Nephron (organoid): ENCODE data around the gene HCLS1.

Experiments
- H3K27ac Mint-ChIP-seq, 3 experiments: 2 replicates each; pipeline ENCODE4 v1.8.0; 2020; ENCODE audit warnings: mixed read lengths in 3 of 3, mild to moderate bottlenecking in 2 of 3, moderate library complexity in 1 of 3
- H3K27me3 Mint-ChIP-seq: 2 replicates; pipeline ENCODE4 v1.8.0; 2021; ENCODE audit warnings: low read depth, mild to moderate bottlenecking, moderate library complexity, mixed read lengths
- H3K36me3 Mint-ChIP-seq: 2 replicates; pipeline ENCODE4 v1.8.0; 2020; ENCODE audit warnings: low read depth, mixed read lengths
- H3K4me1 Mint-ChIP-seq: 2 replicates; pipeline ENCODE4 v1.8.0; 2020; ENCODE audit warnings: mixed read lengths
- H3K4me3 Mint-ChIP-seq, 3 experiments: 2 replicates each; pipeline ENCODE4 v1.8.0; 2020; ENCODE audit warnings: mild to moderate bottlenecking in 3 of 3, mixed read lengths in 3 of 3, moderate library complexity in 2 of 3
- H3K9me3 Mint-ChIP-seq: 2 replicates; pipeline ENCODE4 v1.8.0; 2020; ENCODE audit warnings: mixed read lengths
- TF ChIP-seq, protein P1 (sequence below), 3 experiments: fragments of 200-600 bp; sonication (generic); IDR thresholded peaks; one replicate each; pipeline ENCODE4 v1.5.0; 2021; ENCODE audit warnings: antibody characterized with exemption in 3 of 3; ENCODE audit not compliant: unreplicated experiment in 3 of 3

HCLS1 gene

DNA sequence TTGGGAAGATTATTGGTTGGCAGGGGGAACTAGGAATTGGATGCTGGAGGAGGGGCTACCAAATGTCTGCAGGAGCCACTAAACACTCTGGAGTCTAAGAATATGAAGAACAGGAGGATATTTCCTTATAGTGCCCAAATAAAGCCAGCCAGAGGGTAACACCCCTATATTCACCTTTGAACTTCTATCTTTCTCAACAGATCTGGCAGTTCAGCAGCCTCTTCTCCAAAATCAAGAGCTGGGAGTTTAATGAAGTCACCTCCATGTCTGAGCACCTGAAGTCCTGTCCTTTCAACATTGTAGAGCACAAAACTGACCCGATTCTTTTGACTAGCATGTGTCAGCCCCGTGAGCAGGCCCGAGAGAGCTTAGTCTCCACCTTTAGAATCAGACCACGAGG is 34.2 kb downstream of the HCLS1 start:
- no peaks in the 10 kb centered on the region for H3K9me3 Mint-ChIP-seq
- H3K27me3 Mint-ChIP-seq = no peaks in the 10 kb centered on the region
- H3K4me1 Mint-ChIP-seq = no peaks in the 10 kb centered on the region
- H3K4me3 Mint-ChIP-seq = no peak overlapping the region
- TF ChIP-seq, protein P1, sequence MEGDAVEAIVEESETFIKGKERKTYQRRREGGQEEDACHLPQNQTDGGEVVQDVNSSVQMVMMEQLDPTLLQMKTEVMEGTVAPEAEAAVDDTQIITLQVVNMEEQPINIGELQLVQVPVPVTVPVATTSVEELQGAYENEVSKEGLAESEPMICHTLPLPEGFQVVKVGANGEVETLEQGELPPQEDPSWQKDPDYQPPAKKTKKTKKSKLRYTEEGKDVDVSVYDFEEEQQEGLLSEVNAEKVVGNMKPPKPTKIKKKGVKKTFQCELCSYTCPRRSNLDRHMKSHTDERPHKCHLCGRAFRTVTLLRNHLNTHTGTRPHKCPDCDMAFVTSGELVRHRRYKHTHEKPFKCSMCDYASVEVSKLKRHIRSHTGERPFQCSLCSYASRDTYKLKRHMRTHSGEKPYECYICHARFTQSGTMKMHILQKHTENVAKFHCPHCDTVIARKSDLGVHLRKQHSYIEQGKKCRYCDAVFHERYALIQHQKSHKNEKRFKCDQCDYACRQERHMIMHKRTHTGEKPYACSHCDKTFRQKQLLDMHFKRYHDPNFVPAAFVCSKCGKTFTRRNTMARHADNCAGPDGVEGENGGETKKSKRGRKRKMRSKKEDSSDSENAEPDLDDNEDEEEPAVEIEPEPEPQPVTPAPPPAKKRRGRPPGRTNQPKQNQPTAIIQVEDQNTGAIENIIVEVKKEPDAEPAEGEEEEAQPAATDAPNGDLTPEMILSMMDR (IDR thresholded peaks at IDR 0.05; ENCODE audit: unreplicated experiment in 3 of 3) = no peak
- no peaks in the 10 kb centered on the region for H3K36me3 Mint-ChIP-seq
- H3K27ac Mint-ChIP-seq = no peak overlapping the region

DNA sequence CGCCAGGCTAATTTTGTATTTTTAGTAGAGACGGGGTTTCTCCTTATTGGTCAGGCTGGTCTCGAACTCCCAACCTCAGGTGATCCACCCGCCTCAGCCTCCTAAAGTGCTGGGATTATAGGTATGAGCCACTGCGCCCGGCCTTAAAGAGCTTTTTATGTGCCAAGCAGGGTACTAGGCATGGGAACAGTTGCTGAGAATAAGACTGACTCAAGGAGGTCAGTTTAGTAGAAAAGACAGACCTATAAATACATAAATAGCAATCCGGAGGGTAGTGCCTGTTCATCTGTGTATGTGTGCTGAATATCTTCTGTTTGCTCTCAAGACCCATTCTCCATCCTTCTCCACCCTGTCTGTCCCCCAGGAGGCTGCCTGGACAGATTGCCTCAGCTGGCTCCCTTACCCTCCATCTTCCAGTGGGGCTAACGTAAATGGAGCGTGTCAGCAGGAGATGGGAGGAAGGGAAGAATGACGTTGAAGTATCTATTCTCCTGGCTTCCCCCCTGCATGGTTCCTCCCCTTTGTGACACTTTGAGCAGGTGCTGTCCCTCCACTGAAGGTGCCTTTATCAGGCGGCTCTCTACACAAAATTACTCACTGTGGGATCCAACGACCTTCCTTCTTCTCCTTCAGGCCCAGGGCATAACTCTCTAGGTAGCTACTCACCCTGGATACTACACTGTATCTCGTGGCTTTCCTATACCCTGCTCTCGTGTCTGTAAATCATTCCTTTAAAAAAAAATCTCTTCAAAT is 36.4 kb downstream of the HCLS1 start:
- TF ChIP-seq, protein P1 (IDR thresholded peaks at IDR 0.05; ENCODE audit: unreplicated experiment in 3 of 3) = no peak
- Mint-ChIP-seq H3K9me3 (no peaks in the 10 kb centered on the region), H3K36me3 (no peaks in the 10 kb centered on the region), H3K27ac (no peak overlapping the region), H3K27me3 (no peaks in the 10 kb centered on the region), H3K4me3 (no peak overlapping the region), H3K4me1 (no peaks in the 10 kb centered on the region)

DNA sequence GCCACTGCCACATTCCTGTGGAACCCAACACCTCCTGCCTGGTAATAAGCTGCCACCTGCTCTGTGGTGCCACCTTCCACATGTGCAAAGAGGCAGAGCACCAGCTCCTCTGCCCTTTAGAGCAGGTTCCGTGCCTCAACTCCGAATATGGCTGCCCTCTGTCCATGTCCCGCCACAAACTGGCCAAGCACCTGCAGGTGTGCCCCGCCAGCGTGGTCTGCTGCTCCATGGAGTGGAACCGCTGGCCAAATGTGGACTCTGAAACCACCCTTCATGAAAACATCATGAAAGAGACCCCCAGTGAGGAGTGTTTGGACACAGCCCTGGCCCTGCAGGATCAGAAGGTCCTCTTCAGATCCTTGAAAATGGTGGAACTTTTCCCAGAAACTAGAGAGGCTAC is 39.2 kb downstream of the HCLS1 start:
- no peaks in the 10 kb centered on the region for H3K4me1 Mint-ChIP-seq
- no peaks in the 10 kb centered on the region for H3K27me3 Mint-ChIP-seq
- TF ChIP-seq, protein P1 (IDR thresholded peaks at IDR 0.05; ENCODE audit: unreplicated experiment in 3 of 3) = no peak
- H3K36me3 Mint-ChIP-seq = no peaks in the 10 kb centered on the region
- H3K27ac Mint-ChIP-seq = no peak overlapping the region
- no peak overlapping the region for H3K4me3 Mint-ChIP-seq
- H3K9me3 Mint-ChIP-seq = no peaks in the 10 kb centered on the region

- Mint-ChIP-seq H3K4me1 (no peaks in the 10 kb centered on the region), H3K27me3 (no peaks in the 10 kb centered on the region), H3K27ac (no peak overlapping the region), H3K4me3 (no peak overlapping the region), H3K9me3 (no peaks in the 10 kb centered on the region), H3K36me3 (no peaks in the 10 kb centered on the region)
- TF ChIP-seq, protein P1 (IDR thresholded peaks at IDR 0.05; ENCODE audit: unreplicated experiment in 3 of 3) = no peak
These were observed 41.0 kb downstream of the HCLS1 start for GRCh38 chr3:121619691-121620090.

- TF ChIP-seq, protein P1 (IDR thresholded peaks at IDR 0.05; ENCODE audit: unreplicated experiment in 3 of 3) = no peak
- Mint-ChIP-seq H3K36me3 (no peaks in the 10 kb centered on the region), H3K9me3 (no peaks in the 10 kb centered on the region), H3K27ac (no peak overlapping the region), H3K4me1 (no peaks in the 10 kb centered on the region), H3K4me3 (no peak overlapping the region), H3K27me3 (peaks cover 4% of the 10 kb centered on the region)
These were observed 54.6 kb downstream of the HCLS1 start for GRCh38 chr3:121606106-121606505.

DNA sequence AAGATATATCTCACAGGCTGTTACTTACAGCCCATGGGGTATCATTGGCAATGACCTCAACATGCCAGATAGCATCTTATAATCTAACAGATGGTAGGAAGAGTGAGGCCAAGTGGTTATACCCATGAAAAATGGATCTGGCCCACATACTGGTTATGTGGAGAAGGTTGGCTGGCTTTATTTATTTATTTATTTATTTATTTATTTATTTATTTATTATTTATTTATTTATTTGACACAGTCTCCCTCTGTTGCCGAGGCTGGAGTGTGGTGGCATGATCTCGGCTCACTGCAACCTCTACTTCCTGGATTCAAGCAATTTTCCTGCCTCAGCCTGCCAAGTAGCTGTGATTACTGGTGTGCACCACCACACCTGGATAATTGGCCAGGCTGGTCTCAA is 55.9 kb downstream of the HCLS1 start:
- no peaks in the 10 kb centered on the region for H3K36me3 Mint-ChIP-seq
- TF ChIP-seq, protein P1 (IDR thresholded peaks at IDR 0.05; ENCODE audit: unreplicated experiment in 3 of 3) = no peak
- H3K9me3 Mint-ChIP-seq = no peaks in the 10 kb centered on the region
- H3K27me3 Mint-ChIP-seq = no peaks in the 10 kb centered on the region
- H3K27ac Mint-ChIP-seq = no peak overlapping the region
- no peak overlapping the region for H3K4me3 Mint-ChIP-seq
- H3K4me1 Mint-ChIP-seq = no peaks in the 10 kb centered on the region
